ENCODE data around the gene KCNG2.

DNA sequence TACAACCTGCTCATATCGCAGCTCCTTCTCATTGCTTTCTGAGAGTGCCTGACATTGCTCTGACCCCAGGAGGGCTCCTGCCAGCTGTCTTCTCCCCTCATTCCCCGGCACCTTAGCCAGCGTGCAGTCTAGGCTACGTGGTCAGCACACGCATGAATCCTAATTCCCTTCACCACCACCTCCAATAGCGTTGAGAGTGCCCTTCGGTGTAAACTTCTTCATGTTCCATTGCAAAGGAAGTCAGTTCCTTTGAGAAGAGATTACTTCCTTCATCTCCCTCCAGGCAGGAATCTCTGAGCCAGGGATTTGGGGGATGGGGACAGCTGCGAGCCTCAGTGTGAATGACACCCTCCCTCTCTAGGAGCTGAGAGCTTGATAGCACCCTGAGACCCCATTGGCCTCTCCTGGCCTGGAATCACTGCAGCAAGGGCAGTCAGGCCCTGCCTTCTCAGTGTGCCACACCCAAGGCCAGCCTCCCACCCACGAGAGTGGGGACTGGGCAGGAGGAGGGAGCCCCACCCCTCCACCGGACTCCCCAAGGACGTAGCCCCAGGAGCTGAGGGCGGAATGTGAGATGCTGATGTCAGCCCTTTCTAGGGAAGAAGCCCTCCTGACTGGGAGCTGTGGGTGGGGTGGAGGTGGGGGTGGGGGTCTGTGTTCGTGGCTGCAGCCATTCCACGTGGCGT lies 100.3 kb downstream of the KCNG2 start:
- TF ChIP-seq, protein P1, sequence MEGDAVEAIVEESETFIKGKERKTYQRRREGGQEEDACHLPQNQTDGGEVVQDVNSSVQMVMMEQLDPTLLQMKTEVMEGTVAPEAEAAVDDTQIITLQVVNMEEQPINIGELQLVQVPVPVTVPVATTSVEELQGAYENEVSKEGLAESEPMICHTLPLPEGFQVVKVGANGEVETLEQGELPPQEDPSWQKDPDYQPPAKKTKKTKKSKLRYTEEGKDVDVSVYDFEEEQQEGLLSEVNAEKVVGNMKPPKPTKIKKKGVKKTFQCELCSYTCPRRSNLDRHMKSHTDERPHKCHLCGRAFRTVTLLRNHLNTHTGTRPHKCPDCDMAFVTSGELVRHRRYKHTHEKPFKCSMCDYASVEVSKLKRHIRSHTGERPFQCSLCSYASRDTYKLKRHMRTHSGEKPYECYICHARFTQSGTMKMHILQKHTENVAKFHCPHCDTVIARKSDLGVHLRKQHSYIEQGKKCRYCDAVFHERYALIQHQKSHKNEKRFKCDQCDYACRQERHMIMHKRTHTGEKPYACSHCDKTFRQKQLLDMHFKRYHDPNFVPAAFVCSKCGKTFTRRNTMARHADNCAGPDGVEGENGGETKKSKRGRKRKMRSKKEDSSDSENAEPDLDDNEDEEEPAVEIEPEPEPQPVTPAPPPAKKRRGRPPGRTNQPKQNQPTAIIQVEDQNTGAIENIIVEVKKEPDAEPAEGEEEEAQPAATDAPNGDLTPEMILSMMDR (IDR thresholded peaks at IDR 0.05), result no peak
- TF ChIP-seq POLR2A (IDR thresholded peaks at IDR 0.05) (no peak), EP300 (IDR thresholded peaks at IDR 0.05) (no peak)

Measured in tibial nerve (tissue), 4 donors.